ENCODE measurements around the gene TRPV4. TPM values are rescaled to one million over a fixed set of nuclear protein-coding genes. Genes with fewer than 3 reads are reported as not detected.

TRPV4 gene
- total RNA-seq, 1 experiment from 2014 or later, result 0.16 TPM

DNA sequence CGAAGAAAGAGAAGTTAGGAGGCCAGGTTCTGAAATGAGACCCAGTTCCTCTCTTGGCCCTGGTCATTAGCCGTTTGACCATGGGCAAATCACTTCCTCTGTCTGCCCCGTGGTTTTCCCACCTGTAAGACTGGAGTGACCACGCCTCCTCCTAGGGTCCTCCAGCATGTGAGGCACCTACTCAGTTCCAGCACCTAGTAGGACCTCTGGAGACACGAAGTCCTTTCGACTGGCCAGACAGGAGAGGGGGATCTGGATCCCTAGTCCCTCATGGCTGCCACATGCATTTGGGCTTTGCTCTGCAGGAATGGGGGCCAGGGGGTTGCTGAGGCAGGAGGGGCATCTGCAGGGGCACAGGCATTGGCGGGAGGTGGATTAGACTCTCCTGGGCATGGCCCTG lies 16.3 kb downstream of the TRPV4 start:
- Histone ChIP-seq H3K4me3 (no peak overlapping the region), H3K27me3 (replicated peaks) (no peaks in the 10 kb centered on the region; the same call in 1 of the 2 replicates), H3K4me1 (replicated peaks) (peaks cover 6% of the 10 kb centered on the region), H3K36me3 (no peaks in the 10 kb centered on the region), H3K27ac (no peak overlapping the region), H3K9me3 (replicated peaks) (0 out of 2 replicates have a peak, but pooled peaks cover 3% of the 10 kb centered on the region)
- DNase-seq (ENCODE audit: low read depth in 1 of 2, low spot score in 2 of 2), result no peak

DNA sequence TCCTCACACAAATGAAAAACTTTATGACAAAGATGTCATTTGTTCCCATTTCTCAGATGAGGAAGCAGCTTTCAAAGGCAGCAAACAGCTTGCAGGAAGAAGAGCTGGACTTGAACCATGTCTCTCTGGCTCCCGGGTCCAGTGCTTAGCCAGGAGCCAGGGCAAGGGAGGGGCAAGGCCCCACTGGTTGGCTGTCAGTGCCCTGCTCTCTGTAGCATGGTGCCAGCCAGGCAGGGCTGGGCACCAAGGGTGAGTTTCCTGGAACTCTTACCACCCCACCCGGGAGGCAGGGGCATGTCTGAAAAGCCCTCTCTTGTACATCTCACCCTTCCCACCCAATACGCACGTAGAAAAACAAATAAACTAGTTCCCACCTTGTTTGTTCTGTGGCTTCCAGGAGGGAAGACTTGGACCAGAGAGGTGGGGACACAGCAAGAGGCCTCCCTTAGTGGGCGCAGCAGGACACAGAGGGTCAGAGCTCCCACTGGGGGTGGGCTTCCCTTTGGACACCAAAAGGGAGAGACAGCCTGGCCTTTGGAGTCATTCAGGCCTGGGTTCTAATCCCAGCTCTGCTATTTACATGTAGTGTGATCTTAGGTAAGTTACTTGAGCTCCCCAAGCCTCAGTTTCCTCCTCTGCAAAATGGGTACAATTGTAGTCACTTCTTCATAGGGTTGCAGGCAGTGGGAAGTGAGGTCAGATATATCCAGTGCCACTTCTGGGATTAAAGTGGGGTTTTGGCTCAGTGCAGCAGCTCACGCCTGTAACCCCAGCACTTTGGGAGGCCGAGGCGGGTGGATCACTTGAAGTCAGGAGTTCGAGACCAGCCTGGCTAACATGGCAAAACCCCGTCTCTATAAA lies 17.2 kb downstream of the TRPV4 start:
- H3K36me3 ChIP-seq, result no peaks in the 10 kb centered on the region
- no peak for DNase-seq (ENCODE audit: low read depth in 1 of 2, low spot score in 2 of 2)
- peaks cover 6% of the 10 kb centered on the region for H3K4me1 ChIP-seq (replicated peaks)
- H3K9me3 ChIP-seq (replicated peaks), result 0 out of 2 replicates have a peak, but pooled peaks cover 3% of the 10 kb centered on the region
- H3K4me3 ChIP-seq, result no peak overlapping the region
- H3K27me3 ChIP-seq (replicated peaks), result no peaks in the 10 kb centered on the region; the same call in 1 of the 2 replicates
- no peak overlapping the region for H3K27ac ChIP-seq

DNA sequence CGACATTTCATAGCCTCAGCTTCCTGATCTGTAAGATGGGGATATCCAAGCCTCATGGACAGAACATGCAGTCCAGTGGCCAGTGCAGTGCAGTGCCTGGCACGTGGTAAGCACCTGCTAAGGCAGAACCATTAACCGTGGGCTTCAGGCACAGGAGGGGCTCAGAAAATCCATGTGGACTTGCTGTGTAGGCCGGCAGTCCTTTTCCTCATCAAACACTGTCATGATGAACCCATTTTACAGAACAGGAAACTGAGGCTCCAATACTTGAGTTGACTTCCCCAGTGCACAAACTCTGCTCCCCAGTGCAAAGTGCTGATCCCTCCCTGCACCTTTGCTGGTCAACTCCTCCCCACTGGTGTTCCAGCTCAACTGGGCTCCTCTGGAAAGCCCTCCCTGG lies 18.0 kb downstream of the TRPV4 start:
- no peak for DNase-seq (ENCODE audit: low read depth in 1 of 2, low spot score in 2 of 2)
- Histone ChIP-seq H3K27me3 (replicated peaks) (no peaks in the 10 kb centered on the region; the same call in 1 of the 2 replicates), H3K36me3 (no peaks in the 10 kb centered on the region), H3K4me3 (no peak overlapping the region), H3K4me1 (replicated peaks) (peaks cover 6% of the 10 kb centered on the region), H3K9me3 (replicated peaks) (0 out of 2 replicates have a peak, but pooled peaks cover 3% of the 10 kb centered on the region), H3K27ac (no peak overlapping the region)

DNA sequence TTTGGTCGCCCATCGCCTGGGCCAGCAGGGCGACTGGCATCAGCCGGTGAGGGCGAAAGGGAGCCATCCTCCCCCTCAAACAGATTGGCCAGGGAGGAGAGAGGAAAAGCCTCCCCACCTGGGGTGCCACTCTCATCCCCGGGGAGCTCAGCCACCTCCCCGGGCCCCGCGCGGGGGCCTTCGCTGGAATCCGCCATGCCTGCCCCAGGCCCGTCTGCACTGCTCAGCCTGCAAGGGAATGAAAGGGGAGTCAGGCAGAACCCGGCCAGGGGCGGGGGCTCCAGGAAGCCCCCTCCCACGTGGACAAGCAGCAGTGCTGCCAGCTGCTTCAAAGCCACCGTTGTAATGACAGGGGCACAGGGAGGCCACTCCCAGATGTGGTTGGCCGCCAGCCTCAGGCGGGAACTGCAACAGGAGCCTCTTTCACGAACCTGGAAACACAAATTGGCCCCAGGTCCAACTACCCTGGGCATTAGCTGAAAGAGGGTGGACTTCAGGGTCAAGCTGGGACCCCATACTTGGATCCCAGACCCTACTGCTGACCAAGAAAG lies 18.5 kb downstream of the TRPV4 start:
- Histone ChIP-seq H3K9me3 (replicated peaks) (0 out of 2 replicates have a peak, but pooled peaks cover 3% of the 10 kb centered on the region), H3K27me3 (replicated peaks) (no peaks in the 10 kb centered on the region; the same call in 1 of the 2 replicates), H3K4me3 (no peak overlapping the region), H3K27ac (no peak overlapping the region), H3K36me3 (no peaks in the 10 kb centered on the region), H3K4me1 (replicated peaks) (peaks cover 6% of the 10 kb centered on the region)
- no peak for DNase-seq (ENCODE audit: low read depth in 1 of 2, low spot score in 2 of 2)

DNA sequence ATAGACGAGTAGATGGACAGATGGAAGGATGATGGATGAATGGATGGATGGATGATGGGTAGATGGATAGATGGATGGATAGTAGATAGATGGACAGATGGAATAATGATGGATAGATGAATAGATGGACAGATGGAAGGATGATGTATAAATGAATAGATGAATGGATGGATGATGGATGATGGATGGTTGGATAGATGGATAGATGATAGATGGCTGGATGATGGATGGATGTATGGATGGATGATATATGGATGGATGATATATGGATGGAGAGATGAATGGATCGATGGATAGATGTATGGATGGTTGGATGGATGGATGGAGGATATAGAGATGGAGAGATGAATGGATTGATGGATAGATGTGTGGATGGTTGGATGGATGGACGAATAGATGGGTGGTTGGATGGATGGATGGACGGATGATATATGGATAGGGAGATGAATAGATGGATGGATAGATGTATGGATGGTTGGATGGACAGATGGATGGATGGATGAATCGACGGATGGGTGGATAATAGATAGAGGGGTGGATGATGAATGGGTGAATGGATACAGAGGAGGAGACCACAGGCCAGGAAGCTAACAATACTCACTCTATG lies 19.3 kb downstream of the TRPV4 start:
- DNase-seq (ENCODE audit: low read depth in 1 of 2, low spot score in 2 of 2), result no peak
- H3K27ac ChIP-seq, result no peak overlapping the region
- H3K4me3 ChIP-seq, result no peak overlapping the region
- H3K9me3 ChIP-seq (replicated peaks), result 0 out of 2 replicates have a peak, but pooled peaks cover 3% of the 10 kb centered on the region
- H3K4me1 ChIP-seq (replicated peaks), result peaks cover 2% of the 10 kb centered on the region
- no peaks in the 10 kb centered on the region; the same call in 1 of the 2 replicates for H3K27me3 ChIP-seq (replicated peaks)
- no peaks in the 10 kb centered on the region for H3K36me3 ChIP-seq

DNA sequence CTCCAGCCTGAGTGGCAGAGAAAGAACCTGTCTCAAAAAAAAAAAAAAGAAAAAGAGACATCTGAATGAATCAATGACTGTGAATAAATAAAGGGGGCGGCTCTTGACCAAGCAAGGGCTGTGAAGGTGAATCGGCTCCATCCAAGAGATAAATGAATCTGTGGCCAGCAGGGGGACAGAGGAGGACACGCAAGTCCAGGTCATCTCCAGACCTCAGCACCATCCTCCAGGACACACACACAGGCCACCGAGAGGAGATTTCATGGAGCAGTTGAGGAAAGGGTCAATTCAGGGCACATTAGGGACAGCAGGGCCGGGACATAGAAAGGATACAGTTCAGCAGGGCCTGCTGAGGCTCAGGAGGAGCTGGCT lies 21.6 kb downstream of the TRPV4 start:
- no peak for DNase-seq (ENCODE audit: low read depth in 1 of 2, low spot score in 2 of 2)
- Histone ChIP-seq H3K27me3 (replicated peaks) (no peaks in the 10 kb centered on the region), H3K27ac (no peak overlapping the region), H3K36me3 (no peaks in the 10 kb centered on the region), H3K4me1 (replicated peaks) (no peaks in the 10 kb centered on the region), H3K9me3 (replicated peaks) (0 out of 2 replicates have a peak, but pooled peaks cover 3% of the 10 kb centered on the region), H3K4me3 (no peak overlapping the region)

DNA sequence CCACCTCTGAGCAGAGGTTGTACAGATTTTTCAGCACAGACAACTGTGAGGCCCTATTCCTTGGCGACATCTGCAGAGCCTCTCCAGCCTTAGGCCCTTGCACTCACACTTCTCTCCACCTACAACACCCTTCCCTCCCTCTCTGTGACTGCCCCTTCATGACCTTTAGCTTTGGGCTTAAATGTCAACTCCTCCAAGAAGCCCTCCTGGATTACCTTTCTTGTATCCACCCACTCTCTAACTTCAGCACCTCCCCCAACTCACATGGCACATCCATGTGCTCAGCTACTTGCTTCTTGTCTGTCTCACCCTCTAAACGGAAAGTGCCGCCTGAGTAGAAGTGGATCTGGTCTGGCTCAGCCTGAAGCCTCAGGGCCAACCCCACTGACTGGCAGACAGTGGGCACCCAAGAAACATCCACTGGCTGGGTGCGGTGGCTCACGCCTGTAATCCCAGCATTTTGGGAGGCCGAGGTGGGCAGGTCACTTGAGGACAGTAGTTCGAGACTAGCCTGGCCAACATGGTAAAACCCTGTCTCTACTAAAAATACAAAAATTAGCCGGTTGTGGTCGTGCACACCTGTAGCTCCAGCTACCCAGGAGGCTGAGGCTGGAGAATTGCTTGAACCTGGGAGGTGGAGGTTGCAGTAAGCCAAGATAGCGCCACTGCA lies 22.1 kb downstream of the TRPV4 start:
- Histone ChIP-seq H3K27ac (no peak overlapping the region), H3K4me3 (no peak overlapping the region), H3K9me3 (replicated peaks) (0 out of 2 replicates have a peak, but pooled peaks cover 3% of the 10 kb centered on the region), H3K27me3 (replicated peaks) (no peaks in the 10 kb centered on the region), H3K4me1 (replicated peaks) (no peaks in the 10 kb centered on the region), H3K36me3 (no peaks in the 10 kb centered on the region)
- DNase-seq (ENCODE audit: low read depth in 1 of 2, low spot score in 2 of 2), result no peak

DNA sequence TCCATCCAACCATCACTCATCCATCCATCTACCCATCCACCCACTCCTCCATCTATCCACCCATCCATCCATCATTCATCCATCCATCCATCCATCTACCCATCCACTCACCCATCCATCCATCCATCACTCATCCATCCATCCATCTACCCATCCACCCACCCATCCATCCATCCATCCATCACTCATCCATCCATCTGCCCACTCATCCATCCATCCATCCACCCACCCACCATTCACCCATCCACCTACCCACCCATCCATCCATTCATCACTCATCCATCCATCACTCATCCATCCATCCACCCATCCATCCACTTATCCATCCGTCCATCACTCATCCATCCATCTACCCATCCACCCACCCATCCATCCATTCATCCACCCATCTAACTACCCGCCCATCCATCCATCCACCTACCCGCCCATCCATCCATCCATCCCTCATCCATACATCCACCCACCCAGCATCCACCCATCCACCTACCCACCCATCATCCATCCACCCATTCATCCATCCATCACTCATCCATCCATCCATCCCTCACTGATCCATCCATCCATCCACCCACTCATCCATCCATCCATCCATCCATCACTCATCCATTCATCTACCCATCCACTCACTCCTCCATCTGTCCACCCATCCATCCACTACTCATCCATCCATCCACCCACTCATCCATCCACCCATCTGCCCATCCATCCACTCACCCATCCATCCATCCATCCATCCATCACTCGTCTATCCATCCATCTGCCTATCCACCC lies 24.1 kb downstream of the TRPV4 start:
- Histone ChIP-seq H3K27me3 (replicated peaks) (no peaks in the 10 kb centered on the region), H3K4me3 (no peak overlapping the region), H3K4me1 (replicated peaks) (no peaks in the 10 kb centered on the region), H3K9me3 (replicated peaks) (0 out of 2 replicates have a peak, but pooled peaks cover 2% of the 10 kb centered on the region), H3K27ac (no peak overlapping the region), H3K36me3 (no peaks in the 10 kb centered on the region)
- no peak for DNase-seq (ENCODE audit: low read depth in 1 of 2, low spot score in 2 of 2)

DNA sequence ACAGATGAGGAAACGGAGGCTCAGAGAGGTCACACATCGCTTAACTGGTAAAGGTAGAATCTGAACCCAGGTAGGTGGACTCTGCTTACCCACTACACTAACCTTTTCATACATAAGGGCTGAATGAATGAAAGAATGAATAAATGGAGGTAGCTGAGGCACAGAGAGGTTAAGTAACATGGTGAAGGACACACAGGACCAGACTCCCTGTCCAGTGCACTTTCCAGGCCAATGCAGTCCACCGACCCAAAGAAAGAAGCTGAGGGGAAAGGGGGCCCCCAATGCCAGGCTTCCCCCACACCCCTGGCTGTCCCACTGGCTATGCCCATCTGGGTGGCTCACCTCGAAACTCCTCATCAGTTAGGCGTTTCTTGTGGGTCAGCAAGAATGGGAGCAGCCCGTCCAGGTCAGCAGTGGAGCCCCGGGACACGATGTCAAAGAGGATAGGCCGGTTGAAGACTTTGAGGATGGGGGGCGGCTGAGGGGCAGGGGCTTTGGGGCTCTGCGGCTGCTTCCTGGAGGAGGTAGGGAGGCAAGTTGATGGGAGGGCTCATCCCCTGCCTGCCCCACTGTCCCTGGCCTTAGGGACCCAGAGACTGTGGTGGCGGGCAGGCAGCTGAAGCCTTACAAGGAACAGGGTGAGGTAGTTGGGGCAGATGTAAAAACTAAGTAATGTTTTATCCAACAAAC lies 25.1 kb downstream of the TRPV4 start:
- H3K27ac ChIP-seq, result no peak overlapping the region
- no peaks in the 10 kb centered on the region for H3K36me3 ChIP-seq
- H3K4me3 ChIP-seq, result no peak overlapping the region
- H3K4me1 ChIP-seq (replicated peaks), result no peaks in the 10 kb centered on the region
- H3K9me3 ChIP-seq (replicated peaks), result no peaks in the 10 kb centered on the region
- no peaks in the 10 kb centered on the region for H3K27me3 ChIP-seq (replicated peaks)
- DNase-seq (ENCODE audit: low read depth in 1 of 2, low spot score in 2 of 2), result no peak

DNA sequence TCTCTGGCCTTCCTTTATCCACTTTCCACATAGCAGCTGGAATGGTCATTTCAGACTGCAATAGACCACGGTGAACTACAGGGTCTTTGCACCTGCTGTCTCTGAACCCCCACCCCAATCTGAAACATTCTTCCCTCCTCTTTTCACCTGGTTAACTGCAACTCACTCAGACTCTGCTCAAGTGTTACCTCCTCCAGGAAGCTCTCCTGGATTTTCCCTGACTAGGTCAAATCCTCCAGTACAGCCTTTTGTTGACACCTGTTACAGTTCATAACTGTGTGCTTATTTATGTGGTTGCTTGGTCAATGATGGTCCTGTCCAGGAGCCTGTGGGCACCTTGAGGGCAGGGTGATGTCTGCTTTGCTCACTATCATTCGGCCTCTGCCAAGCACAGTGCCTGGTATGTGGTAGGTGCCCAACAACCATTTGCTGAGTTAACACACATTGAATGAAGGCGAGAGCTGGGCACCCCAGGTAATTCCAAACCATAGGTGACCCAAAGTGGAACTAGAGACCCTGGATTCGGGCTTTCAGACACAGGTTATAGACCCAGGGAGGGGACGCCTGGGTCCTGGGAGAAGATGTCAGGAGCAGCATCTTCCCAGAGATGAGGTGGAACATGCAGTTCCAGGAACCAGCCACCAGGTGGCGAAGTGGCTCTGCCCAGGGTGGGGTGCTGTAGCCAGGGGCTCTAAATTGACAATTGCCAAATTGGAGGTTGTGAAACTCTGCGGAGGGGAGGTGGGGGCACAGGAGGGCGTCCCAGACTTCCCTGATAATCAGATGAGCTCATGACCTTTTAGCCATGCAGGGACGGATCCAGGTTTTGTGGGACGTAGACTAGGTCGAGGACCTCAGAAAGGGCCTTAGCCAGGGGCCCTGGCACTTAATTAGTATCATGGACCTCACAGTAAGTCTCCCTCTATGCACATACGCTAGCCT lies 28.1 kb downstream of the TRPV4 start:
- no peaks in the 10 kb centered on the region for H3K4me1 ChIP-seq (replicated peaks)
- DNase-seq (ENCODE audit: low read depth in 1 of 2, low spot score in 2 of 2), result peak; percentile 58 to 60
- H3K4me3 ChIP-seq, result no peak overlapping the region

DNA sequence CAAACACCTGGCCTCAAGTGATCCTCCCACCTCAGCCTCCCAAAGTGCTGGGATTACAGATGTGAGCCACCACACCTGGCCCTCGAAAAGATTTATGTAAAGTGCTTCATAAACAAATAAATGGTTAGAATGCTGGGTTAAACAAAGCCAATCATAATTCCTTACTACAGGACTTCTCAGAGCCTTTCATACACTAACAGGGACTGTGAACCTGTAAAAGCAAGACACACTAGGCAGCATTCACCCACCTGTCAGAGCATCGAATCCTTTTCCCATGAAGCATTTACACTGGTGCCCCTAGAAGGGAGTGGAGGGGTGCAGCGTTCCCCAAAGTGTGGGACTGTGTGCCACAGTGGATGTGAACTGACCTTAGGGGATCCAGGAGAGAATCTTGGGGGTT lies 29.5 kb downstream of the TRPV4 start:
- Histone ChIP-seq H3K4me1 (replicated peaks) (no peaks in the 10 kb centered on the region), H3K9me3 (replicated peaks) (no peaks in the 10 kb centered on the region), H3K36me3 (no peaks in the 10 kb centered on the region), H3K4me3 (no peak overlapping the region), H3K27me3 (replicated peaks) (no peaks in the 10 kb centered on the region), H3K27ac (no peak overlapping the region)
- DNase-seq (ENCODE audit: low read depth in 1 of 2, low spot score in 2 of 2), result no peak

More for the DNA sequence above, 28.1 kb downstream of the TRPV4 start:
- H3K36me3 ChIP-seq, result no peaks in the 10 kb centered on the region
- H3K27me3 ChIP-seq (replicated peaks), result no peaks in the 10 kb centered on the region
- H3K9me3 ChIP-seq (replicated peaks), result no peaks in the 10 kb centered on the region
- no peak overlapping the region for H3K27ac ChIP-seq

DNA sequence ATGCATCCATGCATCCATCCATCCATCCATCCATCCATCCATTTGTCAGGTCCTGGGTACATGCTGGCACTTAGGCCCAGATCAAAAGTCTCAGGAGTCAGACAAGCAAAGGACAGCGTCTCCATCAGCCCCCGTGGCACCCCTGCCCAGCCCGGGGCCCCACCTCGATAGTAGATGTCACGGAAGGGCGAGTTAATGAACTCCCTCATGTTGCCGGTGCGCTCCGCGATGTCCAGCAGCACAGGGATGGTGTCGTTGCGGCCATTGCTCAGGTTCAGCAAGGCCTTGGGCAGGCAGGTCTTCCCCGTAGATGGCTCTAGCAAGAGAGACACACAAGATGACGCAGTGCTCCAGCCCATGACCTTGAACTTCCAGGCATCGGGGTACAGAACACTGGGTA lies 30.4 kb downstream of the TRPV4 start:
- Histone ChIP-seq H3K4me1 (replicated peaks) (no peaks in the 10 kb centered on the region), H3K4me3 (no peak overlapping the region), H3K36me3 (no peaks in the 10 kb centered on the region), H3K9me3 (replicated peaks) (no peaks in the 10 kb centered on the region), H3K27ac (no peak overlapping the region), H3K27me3 (replicated peaks) (no peaks in the 10 kb centered on the region)
- no peak for DNase-seq (ENCODE audit: low read depth in 1 of 2, low spot score in 2 of 2)

Data from SJSA1 (cell line).